ENCODE measurements around the gene KDSR.

DNA sequence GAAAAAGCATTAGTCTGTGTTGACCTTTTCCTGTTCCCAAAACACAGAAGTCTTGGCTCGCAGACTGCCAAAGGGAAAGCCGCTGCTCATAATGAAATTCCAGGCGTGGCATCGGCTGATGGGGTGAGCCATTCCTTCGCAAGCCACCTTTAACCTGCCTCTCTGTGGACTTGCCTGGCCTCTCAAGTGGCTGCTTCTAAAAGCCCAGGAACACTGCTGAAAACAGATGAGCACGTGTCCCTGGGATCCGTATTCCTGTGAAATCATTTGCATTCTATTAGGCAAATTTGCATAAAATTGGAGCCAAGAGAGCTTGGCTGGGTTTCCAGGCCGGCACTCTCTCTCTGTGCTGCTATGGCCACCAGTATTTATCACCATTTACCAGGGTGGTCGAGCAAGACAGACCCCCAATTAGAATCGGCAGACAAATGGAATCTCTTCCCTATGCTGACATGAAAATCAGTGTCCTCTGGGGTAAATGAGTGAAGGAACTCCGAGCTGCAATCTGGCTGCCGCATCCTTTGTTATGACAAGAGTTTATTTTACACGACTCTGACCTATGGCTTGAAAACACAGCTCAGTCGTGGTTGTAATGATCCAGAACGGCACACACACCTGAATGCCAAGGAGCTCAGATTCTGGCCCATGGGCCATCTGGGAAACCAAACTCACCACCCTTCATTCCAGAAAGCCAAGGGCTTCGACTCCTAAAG is 69.2 kb downstream of the KDSR start:
- TF ChIP-seq STAT5B (CRISPR knock-in tag; IDR thresholded peaks at IDR 0.05) = no peak
- TF ChIP-seq, protein P1, sequence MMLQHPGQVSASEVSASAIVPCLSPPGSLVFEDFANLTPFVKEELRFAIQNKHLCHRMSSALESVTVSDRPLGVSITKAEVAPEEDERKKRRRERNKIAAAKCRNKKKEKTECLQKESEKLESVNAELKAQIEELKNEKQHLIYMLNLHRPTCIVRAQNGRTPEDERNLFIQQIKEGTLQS (IDR thresholded peaks at IDR 0.05) = no peak
- TF ChIP-seq, protein P1 (CRISPR knock-in tag; conservative IDR thresholded peaks at IDR 0.05) = no peak
- TF ChIP-seq ZFX (CRISPR knock-in tag; IDR thresholded peaks at IDR 0.05) = no peak
- TF ChIP-seq TAF1 (IDR thresholded peaks at IDR 0.05; ENCODE audit: control insufficient read depth, extremely low read depth, insufficient read depth, low read length, severe bottlenecking) = no peak
- TF ChIP-seq ZNF23 (CRISPR knock-in tag; IDR thresholded peaks at IDR 0.05) = no peak
- TF ChIP-seq L3MBTL2 (IDR thresholded peaks at IDR 0.05) = no peak
